ENCODE data around the gene PDXK.

DNA sequence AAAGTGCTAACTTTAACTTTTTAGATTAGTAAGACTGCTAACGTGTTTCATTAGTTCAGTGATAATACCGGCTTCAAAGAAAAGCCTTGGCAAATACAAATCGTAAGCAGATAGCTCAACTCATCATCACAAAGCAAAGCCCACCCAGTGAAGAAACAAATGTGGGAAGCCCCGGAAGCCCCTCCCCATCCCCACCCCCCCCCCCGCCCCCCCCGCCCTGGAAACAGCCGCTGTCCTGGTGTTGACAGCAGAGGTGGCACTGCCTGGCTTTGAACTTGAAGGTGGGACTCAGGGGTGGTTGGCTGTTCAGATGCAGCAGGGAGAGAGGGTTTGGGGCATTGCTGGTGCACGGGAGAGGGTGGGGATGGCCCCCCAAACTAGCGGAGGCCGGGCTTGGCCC lies 14.1 kb downstream of the PDXK start:
- TF ChIP-seq, protein P1, sequence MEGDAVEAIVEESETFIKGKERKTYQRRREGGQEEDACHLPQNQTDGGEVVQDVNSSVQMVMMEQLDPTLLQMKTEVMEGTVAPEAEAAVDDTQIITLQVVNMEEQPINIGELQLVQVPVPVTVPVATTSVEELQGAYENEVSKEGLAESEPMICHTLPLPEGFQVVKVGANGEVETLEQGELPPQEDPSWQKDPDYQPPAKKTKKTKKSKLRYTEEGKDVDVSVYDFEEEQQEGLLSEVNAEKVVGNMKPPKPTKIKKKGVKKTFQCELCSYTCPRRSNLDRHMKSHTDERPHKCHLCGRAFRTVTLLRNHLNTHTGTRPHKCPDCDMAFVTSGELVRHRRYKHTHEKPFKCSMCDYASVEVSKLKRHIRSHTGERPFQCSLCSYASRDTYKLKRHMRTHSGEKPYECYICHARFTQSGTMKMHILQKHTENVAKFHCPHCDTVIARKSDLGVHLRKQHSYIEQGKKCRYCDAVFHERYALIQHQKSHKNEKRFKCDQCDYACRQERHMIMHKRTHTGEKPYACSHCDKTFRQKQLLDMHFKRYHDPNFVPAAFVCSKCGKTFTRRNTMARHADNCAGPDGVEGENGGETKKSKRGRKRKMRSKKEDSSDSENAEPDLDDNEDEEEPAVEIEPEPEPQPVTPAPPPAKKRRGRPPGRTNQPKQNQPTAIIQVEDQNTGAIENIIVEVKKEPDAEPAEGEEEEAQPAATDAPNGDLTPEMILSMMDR (IDR thresholded peaks at IDR 0.05): no peak
- TF ChIP-seq POLR2A (IDR thresholded peaks at IDR 0.05): no peak

All from testis (tissue), 2 donors.